ENCODE measurements around the gene MGLL. TPM values are rescaled to one million over a fixed set of nuclear protein-coding genes. Genes with fewer than 3 reads are reported as not detected.

The MGLL gene
- total RNA-seq, 1 donor from 2014 or later, result 132 TPM

DNA sequence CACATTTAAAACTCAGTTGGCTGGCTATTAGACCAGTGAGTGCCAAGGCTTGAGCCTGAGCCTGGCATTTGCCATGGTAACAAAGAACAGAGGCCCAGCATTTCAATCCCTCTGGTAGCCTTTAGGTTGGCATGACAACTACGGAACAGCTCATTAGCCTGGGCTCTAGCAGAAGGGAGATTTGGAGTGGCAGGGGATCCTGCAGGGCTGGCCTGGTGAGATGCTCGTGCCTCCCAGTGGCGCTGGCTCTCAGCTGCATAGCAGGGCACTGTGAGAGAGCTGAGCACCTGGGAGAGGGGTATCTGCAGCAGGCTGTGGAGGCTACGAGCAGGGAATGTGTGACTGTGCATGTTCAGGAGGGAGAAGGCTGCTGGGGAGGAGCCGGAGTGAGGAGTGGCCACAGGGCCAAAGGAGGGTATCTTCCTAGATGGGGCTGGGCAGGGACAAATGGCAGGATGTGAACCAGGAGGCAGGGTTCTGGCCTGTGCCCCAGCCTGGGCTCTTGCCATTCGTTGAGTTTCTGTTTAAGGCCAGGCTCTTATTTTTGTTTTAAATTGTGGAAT, 155.1 kb downstream of the MGLL start:
- intact Hi-C loops (cut with DNase I), result no loop called here
- DNase-seq (no peak), ATAC-seq (no peak)
- Histone ChIP-seq H3K4me3 (no peak overlapping the region), H3K27ac (no peak overlapping the region), H3K27me3 (ENCODE audit: low read depth) (no peaks in the 10 kb centered on the region), H3K36me3 (no peaks in the 10 kb centered on the region), H3K9me3 (no peaks in the 10 kb centered on the region), H3K4me1 (peaks cover 8% of the 10 kb centered on the region)
- TF ChIP-seq, protein P1, sequence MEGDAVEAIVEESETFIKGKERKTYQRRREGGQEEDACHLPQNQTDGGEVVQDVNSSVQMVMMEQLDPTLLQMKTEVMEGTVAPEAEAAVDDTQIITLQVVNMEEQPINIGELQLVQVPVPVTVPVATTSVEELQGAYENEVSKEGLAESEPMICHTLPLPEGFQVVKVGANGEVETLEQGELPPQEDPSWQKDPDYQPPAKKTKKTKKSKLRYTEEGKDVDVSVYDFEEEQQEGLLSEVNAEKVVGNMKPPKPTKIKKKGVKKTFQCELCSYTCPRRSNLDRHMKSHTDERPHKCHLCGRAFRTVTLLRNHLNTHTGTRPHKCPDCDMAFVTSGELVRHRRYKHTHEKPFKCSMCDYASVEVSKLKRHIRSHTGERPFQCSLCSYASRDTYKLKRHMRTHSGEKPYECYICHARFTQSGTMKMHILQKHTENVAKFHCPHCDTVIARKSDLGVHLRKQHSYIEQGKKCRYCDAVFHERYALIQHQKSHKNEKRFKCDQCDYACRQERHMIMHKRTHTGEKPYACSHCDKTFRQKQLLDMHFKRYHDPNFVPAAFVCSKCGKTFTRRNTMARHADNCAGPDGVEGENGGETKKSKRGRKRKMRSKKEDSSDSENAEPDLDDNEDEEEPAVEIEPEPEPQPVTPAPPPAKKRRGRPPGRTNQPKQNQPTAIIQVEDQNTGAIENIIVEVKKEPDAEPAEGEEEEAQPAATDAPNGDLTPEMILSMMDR (IDR thresholded peaks at IDR 0.05), result no peak

DNA sequence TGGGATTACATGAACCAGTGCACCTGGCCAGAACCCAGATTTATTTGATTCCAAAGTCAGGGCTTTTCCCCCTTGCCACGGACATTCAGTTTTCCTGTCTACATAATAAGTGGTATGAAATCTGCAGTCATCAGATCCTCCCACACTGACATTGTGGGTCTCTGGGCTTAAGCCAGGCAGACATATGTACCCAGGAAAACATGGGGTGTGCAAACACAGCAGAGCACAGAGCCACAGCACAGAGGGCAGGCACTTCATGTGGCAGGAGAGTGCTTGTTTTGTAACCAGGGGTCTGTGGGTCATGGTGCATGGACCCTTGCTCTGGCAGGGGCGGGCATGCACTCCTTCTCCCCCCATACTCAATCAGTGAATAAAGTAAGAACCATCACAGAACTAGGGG, 155.6 kb downstream of the MGLL start:
- no peaks in the 10 kb centered on the region for H3K9me3 ChIP-seq
- H3K27ac ChIP-seq, result no peak overlapping the region
- intact Hi-C loops (cut with DNase I), result no loop called here
- H3K36me3 ChIP-seq, result no peaks in the 10 kb centered on the region
- H3K27me3 ChIP-seq (ENCODE audit: low read depth), result no peaks in the 10 kb centered on the region
- TF ChIP-seq, protein P1 (IDR thresholded peaks at IDR 0.05), result no peak
- DNase-seq, result no peak
- no peak overlapping the region for H3K4me3 ChIP-seq
- ATAC-seq, result no peak
- H3K4me1 ChIP-seq, result peaks cover 4% of the 10 kb centered on the region

DNA sequence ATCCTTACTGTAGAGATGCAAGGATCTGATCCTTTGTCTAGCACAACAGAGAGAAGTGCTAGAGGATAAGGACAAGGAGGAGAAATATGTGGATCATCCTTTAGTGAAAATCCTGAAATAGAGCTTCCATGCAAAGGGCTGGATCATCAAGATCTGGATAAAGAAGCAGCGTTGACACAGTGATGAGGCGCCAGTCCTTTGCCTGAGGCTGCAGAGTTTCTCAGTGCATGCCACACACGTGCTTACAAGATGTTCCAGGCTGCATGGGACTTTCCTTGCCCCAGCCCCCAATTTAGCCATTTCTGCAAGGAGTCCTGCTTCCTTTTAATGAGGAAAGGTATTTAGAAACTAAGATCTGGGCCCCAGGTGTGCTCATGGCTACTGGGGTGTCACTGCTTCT, 156.7 kb downstream of the MGLL start:
- no peaks in the 10 kb centered on the region for H3K27me3 ChIP-seq (ENCODE audit: low read depth)
- no peaks in the 10 kb centered on the region for H3K36me3 ChIP-seq
- TF ChIP-seq, protein P1 (IDR thresholded peaks at IDR 0.05), result no peak
- H3K4me1 ChIP-seq, result no peaks in the 10 kb centered on the region
- no peak for ATAC-seq
- DNase-seq, result no peak
- intact Hi-C loops (cut with DNase I), result no loop called here
- H3K4me3 ChIP-seq, result no peak overlapping the region
- no peaks in the 10 kb centered on the region for H3K9me3 ChIP-seq
- no peak overlapping the region for H3K27ac ChIP-seq

DNA sequence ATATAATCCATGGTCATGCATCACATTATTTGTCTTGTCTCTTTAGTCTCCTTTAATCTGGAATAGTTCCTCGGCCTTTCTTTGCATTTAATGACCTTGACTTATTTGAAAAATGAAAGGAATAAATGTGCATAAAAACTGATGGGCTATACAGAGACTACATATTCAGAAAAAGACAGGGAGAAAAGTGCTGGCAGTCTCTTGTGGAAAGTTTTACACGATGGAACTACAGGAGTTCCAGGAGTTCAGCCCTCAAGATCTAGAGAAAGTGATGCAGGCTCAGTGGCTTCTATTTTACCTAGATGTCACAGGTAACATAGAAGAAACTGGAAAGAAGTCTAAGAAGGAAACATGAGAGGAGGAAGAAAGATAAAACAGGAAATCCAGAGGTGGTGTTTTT, 157.2 kb downstream of the MGLL start:
- intact Hi-C loops (cut with DNase I), result no loop called here
- DNase-seq (no peak), ATAC-seq (no peak)
- Histone ChIP-seq H3K4me3 (no peak overlapping the region), H3K27me3 (ENCODE audit: low read depth) (no peaks in the 10 kb centered on the region), H3K27ac (no peak overlapping the region), H3K9me3 (no peaks in the 10 kb centered on the region), H3K36me3 (no peaks in the 10 kb centered on the region), H3K4me1 (no peaks in the 10 kb centered on the region)
- TF ChIP-seq, protein P1 (IDR thresholded peaks at IDR 0.05), result no peak

DNA sequence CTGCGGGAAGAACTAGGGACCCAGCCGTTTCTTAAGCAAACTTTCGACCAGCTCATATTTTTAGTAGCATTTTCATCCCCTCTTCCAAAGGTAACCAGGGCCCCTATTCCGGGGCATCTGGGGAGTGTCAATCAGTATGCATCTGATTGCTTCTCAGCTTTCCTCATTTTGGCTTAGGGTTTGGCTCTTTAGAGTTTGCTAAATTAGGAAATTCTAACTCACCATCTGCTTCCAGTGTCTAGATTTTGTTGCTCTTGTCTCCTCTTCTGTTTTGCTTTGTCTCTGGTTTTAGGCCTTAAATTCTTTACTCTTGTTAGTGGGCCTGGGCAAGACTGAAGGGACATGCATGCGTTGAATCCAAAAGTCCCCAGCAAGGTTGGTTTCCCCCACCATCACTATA, 159.2 kb downstream of the MGLL start:
- Histone ChIP-seq H3K4me1 (no peaks in the 10 kb centered on the region), H3K27me3 (ENCODE audit: low read depth) (no peaks in the 10 kb centered on the region), H3K27ac (no peak overlapping the region), H3K4me3 (no peak overlapping the region), H3K36me3 (no peaks in the 10 kb centered on the region), H3K9me3 (no peaks in the 10 kb centered on the region)
- DNase-seq (no peak), ATAC-seq (no peak)
- TF ChIP-seq, protein P1 (IDR thresholded peaks at IDR 0.05), result no peak
- intact Hi-C loops (cut with DNase I), result no loop called here
